GM18907 (cell line): ENCODE measurements around the gene TRIM60.
A peak's percentile ranks its signal among the peaks of the same experiment; 100 is the strongest.
"Not testable (repeated sequence)": the region's sequence is repeated elsewhere in the genome, so short reads cannot be mapped to it uniquely, and the experiment has no call there.

ENCODE experiments used
- ATAC-seq: cut with Tn5 transposase; IDR thresholded peaks from one replicate; pipeline ENCODE4 v1.9.1; 2021; ENCODE audit warnings: mild to moderate bottlenecking, moderate library complexity; ENCODE audit not compliant: unreplicated experiment

Gene TRIM60

GRCh38 chr4:165031436-165032211 is at the start of gene TRIM60:
Gene TRIM60 (plus strand): TSS chr4:165031999. CDS start chr4:165040073, 8,074 bp downstream.
- ATAC-seq: no peak

GRCh38 chr4:164989471-164989870 is 42.3 kb upstream of the TRIM60 start:
- ATAC-seq: no peak

- ATAC-seq: not testable (repeated sequence)
Observed at GRCh38 chr4:164990786-164991185, 41.0 kb upstream of the TRIM60 start.

GRCh38 chr4:164996123-164996522 is 35.7 kb upstream of the TRIM60 start:
- ATAC-seq: not testable (repeated sequence)

- ATAC-seq: no peak
Observed at GRCh38 chr4:164997324-164997723, 34.5 kb upstream of the TRIM60 start.

GRCh38 chr4:164997941-164998340 is 33.9 kb upstream of the TRIM60 start:
- no peak for ATAC-seq

GRCh38 chr4:164998526-164999080 is 33.2 kb upstream of the TRIM60 start:
- ATAC-seq: not testable (repeated sequence)

- ATAC-seq: not testable (repeated sequence)
Observed at GRCh38 chr4:165001957-165002356, 29.8 kb upstream of the TRIM60 start.

GRCh38 chr4:165005352-165005925 is 26.4 kb upstream of the TRIM60 start:
- ATAC-seq: no peak

GRCh38 chr4:165006456-165006855 is 25.3 kb upstream of the TRIM60 start:
- ATAC-seq: no peak

- ATAC-seq: no peak
Observed at GRCh38 chr4:165006886-165007285, 24.9 kb upstream of the TRIM60 start.

GRCh38 chr4:165009493-165010227 is 22.1 kb upstream of the TRIM60 start:
- peak; percentile 77 for ATAC-seq

- ATAC-seq: no peak
Observed at GRCh38 chr4:165010487-165010886, 21.3 kb upstream of the TRIM60 start.

GRCh38 chr4:165010991-165011390 is 20.8 kb upstream of the TRIM60 start:
- ATAC-seq: no peak

GRCh38 chr4:165011403-165011802 is 20.4 kb upstream of the TRIM60 start:
- no peak for ATAC-seq

GRCh38 chr4:165013691-165014090 is 18.1 kb upstream of the TRIM60 start:
- no peak for ATAC-seq

- ATAC-seq: no peak
Observed at GRCh38 chr4:165016971-165017370, 14.8 kb upstream of the TRIM60 start.

GRCh38 chr4:165019995-165020394 is 11.8 kb upstream of the TRIM60 start:
- ATAC-seq: not testable (repeated sequence)

- ATAC-seq: not testable (repeated sequence)
Observed at GRCh38 chr4:165025782-165026181, 6.0 kb upstream of the TRIM60 start.

- no peak for ATAC-seq
Observed at GRCh38 chr4:165027762-165028402, 3.9 kb upstream of the TRIM60 start.

GRCh38 chr4:165048170-165048569 is 16.4 kb downstream of the TRIM60 start:
- no peak for ATAC-seq
